ENCODE results near the gene MGAT5.

The MGAT5 gene

GRCh38 chr2:134413912-134414311, 160.0 kb downstream of the MGAT5 start:
- DNase-seq (ENCODE audit: low read depth in 2 of 2, low spot score in 1 of 2), result no peak

- no peak for DNase-seq (ENCODE audit: low read depth in 2 of 2, low spot score in 1 of 2)
Measured at GRCh38 chr2:134416018-134416417, 162.1 kb downstream of the MGAT5 start.

DNA sequence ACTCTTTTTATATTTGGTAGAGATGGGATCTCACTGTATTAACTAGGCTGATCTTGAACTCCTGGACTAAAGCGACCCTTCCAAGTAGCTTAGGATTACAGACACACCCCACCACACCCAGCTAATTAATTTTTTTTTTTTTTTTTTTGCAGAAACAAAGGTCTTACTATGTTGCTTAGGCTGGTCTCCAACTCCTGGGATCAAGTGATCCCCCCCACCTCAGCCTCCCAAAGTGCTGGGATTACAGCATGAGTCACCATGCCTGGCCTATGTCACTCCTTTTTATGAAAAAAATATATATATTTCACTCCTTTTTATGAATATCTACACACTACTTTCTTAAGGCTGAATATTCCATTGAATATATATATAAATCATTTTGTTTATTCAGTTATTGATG, 162.8 kb downstream of the MGAT5 start:
- DNase-seq (ENCODE audit: low read depth in 2 of 2, low spot score in 1 of 2), result no peak

DNA sequence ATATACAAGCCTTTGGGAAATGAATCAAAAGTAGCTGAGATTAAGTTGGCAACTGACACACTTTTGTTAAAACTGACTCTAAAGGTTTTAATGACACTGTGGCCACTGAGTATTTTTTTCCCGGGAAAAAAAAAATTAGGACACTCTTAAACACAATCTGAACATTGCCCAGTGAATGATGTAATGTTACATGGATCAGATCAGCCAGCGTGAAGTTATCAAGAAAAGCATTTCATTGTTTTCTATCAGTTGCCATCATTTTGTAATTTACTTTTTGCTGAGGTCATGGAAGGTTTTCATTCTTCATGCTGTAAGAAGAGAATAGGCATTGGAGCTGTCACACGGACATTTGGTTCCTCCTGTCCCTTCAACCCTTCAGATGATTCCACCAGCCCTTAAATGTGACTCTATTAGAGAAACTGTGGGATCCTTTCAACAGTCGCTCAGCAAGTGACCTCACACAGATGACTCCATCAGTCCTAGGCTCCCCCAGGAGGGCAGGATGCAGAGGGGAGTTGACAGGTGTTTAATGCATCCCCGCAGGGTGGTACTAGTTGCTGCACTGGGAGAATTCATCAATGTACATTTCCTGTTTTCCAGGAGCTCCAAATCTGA, 164.2 kb downstream of the MGAT5 start:
- DNase-seq (ENCODE audit: low read depth in 2 of 2, low spot score in 1 of 2), result no peak

DNA sequence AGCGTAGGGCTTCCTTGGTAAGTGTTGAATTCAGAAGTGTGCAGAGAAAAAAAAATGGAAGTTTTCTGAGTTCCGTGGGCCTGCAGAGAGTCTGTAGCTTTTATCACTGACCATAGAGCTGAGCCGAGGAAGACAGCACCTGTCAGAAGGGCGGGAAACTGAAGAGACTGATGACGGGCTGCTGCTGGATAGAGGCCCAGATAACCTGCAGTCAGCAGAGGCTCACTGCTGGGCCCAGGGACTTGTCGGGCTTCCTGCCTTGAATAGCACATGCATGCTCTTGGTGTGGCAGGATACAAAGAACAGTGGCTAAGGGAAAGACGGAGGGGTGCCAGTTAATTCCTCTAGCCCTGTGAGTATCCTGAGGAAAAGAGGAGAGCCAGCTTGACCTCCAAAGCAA, 166.4 kb downstream of the MGAT5 start:
- DNase-seq (ENCODE audit: low read depth in 2 of 2, low spot score in 1 of 2), result no peak

DNA sequence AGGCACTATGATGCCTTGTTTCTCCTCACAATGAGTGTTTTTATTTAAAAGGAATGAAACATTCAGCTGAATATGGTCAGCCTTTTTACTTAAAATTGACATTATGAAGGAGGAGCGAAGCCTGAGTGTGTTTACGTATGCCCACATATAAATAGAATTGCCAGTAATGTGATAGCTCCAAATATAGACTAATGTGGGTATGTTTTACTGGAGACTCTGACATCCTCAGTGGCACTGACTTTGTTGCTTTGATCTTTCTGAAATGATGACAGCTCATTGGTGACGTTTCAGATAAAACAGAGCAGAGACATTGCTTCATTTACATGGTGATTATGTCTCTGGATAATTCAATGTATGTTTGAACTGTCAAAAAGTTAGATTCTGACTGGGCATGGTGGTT, 167.0 kb downstream of the MGAT5 start:
- no peak for DNase-seq (ENCODE audit: low read depth in 2 of 2, low spot score in 1 of 2)

DNA sequence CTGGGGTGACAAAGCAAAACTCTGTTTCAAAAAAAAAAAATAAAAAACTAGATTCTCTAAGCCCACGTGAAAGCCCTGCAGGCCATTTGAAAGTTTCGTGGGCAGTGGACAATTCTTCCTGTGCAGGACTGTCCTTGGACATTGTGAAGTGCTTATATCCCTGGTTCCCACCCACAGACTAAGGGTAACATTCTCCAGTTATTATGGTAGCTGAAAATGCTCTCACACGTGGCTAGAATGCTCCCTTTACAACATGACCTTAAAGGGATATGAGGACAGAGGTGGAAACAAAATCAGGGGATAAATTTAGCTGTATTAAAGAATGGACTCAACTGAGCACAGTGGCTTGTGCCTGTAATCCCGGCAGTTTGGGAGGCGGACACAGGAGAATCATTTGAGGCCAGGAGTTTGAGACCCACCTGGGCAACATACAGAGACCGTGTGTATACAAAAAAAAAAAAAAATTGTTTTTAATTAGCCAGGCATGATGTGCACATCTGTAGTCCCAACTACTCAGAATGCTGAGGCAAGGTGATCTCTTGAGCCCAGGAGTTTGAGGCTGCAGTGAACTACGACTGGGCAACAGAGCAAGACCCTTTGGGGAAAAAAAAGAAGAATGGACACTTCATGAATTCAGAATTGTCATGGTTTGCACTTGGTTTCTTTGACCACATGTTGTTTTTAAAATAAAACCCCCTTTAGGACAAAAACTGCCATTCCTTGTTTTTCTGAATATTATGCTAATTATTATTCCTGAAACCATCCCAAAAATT, 167.9 kb downstream of the MGAT5 start:
- DNase-seq (ENCODE audit: low read depth in 2 of 2, low spot score in 1 of 2), result no peak

DNA sequence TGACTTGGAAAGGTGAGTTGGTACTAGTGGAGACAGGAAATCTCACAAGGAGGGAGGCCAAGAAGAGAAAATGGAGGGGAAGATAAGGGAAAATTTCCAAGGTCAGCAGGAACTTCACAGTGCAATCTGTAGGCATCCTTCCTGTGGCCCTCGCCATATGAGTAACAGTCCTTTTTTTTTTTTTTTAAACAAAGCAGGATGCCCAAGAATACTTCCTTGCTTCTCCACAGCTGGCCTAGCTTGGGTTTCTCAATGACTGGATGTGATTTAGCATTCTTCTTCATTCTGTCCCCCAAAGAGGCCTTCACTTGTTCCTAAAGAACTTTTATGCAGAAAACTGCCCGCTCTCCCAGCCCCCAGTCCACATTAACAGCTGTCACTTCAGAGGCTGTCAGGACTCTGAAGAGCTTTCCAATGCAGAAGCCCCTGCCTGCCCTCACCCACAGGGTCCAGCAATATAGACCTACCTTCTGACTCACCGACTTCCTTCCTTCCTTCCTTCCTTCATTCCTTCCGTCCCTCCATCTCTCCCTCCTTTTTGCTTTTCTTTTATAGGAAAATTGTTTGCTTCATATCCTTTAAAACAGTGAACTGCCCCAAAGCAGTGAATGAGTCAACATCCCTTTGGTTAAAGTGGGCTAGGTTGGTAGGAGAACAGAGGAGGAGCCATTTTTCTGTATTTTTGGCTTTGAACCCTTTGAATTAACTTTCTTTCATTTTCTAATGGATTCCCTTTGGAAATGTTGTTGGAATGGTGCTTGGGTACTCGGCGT, 172.0 kb downstream of the MGAT5 start:
- DNase-seq (ENCODE audit: low read depth in 2 of 2, low spot score in 1 of 2), result no peak

DNA sequence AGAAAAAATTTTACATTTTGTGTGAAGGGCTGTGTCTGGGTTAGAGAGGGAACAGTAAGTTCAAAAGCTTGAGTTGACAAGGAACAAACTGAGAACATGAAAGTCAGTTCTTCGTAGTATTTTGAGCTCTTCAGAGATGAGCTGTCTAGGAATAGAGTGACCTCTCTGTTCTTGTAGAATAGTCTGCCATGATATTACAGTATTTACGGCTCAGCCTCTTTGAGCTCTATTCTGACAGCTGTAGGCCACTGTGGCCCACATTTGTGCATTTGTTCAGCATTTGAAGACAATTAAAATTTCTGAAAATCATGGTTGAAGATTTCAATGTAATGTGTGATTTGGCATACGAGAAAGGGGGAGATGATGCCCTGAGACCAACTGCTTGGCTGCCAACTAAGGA, 172.8 kb downstream of the MGAT5 start:
- DNase-seq (ENCODE audit: low read depth in 2 of 2, low spot score in 1 of 2), result no peak

- DNase-seq (ENCODE audit: low read depth in 2 of 2, low spot score in 1 of 2), result no peak
Measured at GRCh38 chr2:134429886-134430285, 176.0 kb downstream of the MGAT5 start.

- DNase-seq (ENCODE audit: low read depth in 2 of 2, low spot score in 1 of 2), result no peak
Measured at GRCh38 chr2:134431838-134432434, 178.1 kb downstream of the MGAT5 start.

- DNase-seq (ENCODE audit: low read depth in 2 of 2, low spot score in 1 of 2), result no peak
Measured at GRCh38 chr2:134432435-134432883, 178.6 kb downstream of the MGAT5 start.

- DNase-seq (ENCODE audit: low read depth in 2 of 2, low spot score in 1 of 2), result no peak
Measured at GRCh38 chr2:134433469-134433868, 179.6 kb downstream of the MGAT5 start.

- no peak for DNase-seq (ENCODE audit: low read depth in 2 of 2, low spot score in 1 of 2)
Measured at GRCh38 chr2:134433979-134434378, 180.1 kb downstream of the MGAT5 start.

GRCh38 chr2:134435505-134435904, 181.6 kb downstream of the MGAT5 start:
- DNase-seq (ENCODE audit: low read depth in 2 of 2, low spot score in 1 of 2), result no peak

- DNase-seq (ENCODE audit: low read depth in 2 of 2, low spot score in 1 of 2), result no peak
Measured at GRCh38 chr2:134435936-134436335, 182.1 kb downstream of the MGAT5 start.

- no peak for DNase-seq (ENCODE audit: low read depth in 2 of 2, low spot score in 1 of 2)
Measured at GRCh38 chr2:134436706-134437105, 182.8 kb downstream of the MGAT5 start.

DNA sequence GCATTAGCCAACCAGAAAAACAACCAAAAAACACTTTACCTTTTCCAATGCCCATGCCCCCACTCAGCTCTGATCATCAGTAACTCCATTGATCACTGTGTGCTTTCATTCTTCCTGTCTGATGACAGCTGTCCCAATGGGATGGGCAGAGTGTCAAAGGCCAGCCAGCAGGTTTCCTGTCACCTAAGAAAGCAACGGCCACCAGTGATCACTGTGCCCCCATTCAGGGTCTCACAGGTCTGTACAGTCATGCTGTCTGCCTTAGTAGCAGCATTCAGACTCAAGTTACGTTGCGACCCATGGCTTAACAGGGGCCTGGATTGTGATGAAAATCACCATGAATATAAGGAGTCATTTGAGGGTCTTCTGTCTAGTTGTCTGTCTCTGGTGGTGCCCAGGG, 184.5 kb downstream of the MGAT5 start:
- no peak for DNase-seq (ENCODE audit: low read depth in 2 of 2, low spot score in 1 of 2)

GRCh38 chr2:134440336-134440909, 186.6 kb downstream of the MGAT5 start:
- DNase-seq (ENCODE audit: low read depth in 2 of 2, low spot score in 1 of 2), result no peak

GRCh38 chr2:134441153-134441863, 187.4 kb downstream of the MGAT5 start:
- DNase-seq (ENCODE audit: low read depth in 2 of 2, low spot score in 1 of 2), result no peak

Data from stimulated activated CD8-positive, alpha-beta memory T cell treated with anti-CD3 and anti-CD28 coated beads, Interleukin-4, amount 100 ng/mL, for 1 hour (primary cell).